GM18526 (cell line): ENCODE results near the gene ANKRD13A.
A peak's percentile ranks its signal among the peaks of the same experiment; 100 is the strongest.

Source experiments
- POLR2A ChIP-seq: IDR thresholded peaks from 3 replicates; pipeline ENCODE4 v1.6.1; 2011; ENCODE audit not compliant: insufficient read length; ENCODE audit errors: extremely low read depth

The ANKRD13A gene

DNA sequence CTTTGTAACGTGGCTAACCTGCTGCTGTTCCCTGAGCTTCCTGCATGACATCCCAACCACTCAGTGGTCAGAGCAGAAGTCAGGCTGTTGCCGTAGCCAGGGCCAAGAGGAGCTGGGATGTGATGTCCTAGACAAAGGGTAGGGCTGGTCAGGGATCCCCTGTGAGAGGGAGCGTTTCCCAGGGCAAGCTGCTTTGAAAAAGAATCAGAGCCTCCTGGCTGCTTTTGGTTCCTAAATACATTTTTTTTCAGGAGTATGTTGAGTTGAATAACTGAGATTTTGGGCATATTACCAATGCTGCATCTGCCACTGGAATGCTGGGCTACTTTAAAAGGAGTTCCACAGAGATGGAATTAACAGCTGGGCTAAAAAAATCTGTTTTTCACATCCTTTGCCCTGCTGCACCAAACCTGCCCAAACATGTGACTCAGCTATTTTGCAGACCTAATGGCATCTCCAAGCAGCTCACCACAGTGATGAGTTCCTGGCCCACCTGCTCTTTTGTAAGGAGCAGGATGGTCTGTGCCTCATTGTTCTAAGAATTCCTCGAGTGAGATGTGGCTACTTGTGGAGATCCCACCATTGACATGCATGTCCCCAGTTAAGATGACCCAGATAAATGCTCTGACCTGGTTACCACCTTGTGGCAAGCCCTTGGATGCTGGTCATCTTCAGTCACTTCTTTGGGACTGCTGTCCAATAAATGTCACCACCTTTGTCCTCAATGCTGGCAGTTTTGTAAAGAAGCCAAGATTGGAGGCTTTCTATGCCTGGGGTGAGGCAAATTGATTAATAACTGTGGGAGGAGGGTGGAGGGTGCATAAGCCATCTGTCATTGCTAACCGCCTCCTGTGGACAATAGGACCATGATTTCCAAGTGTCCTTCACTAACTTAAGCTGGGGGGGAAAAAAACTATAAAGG lies 24.1 kb downstream of the ANKRD13A start:
- no peak for TF ChIP-seq POLR2A

- no peak for TF ChIP-seq POLR2A
These were observed 24.8 kb downstream of the ANKRD13A start for GRCh38 chr12:110024051-110024450.

GRCh38 chr12:110028323-110028722 lies 29.1 kb downstream of the ANKRD13A start:
- no peak for TF ChIP-seq POLR2A

DNA sequence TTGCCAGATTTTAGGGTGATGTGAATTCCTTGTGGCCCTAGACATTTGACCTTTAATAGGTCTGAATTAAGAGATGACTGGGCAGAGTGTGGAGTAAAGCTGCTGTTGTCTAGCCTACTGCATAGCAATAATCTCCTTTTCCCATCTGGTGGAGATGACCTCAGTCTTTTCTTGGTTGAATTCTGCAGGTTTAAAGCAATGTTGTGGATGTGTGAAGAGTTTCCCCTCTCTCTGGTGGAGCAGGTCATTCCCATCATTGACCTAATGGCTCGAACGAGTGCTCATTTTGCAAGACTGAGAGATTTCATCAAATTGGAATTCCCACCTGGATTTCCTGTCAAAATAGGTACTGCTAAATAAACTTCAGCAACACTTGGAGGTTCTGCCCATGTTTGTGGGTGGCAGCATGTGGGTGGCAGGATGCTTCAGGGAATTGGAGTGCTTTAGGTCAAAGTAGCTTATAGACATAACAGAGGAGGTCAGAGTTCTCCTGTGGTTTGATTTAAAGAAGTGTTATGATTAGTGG lies 30.1 kb downstream of the ANKRD13A start:
- no peak for TF ChIP-seq POLR2A

- no peak for TF ChIP-seq POLR2A
These were observed 34.7 kb downstream of the ANKRD13A start for GRCh38 chr12:110033888-110034287.

- no peak for TF ChIP-seq POLR2A
These were observed 36.4 kb downstream of the ANKRD13A start for GRCh38 chr12:110035534-110036104.

GRCh38 chr12:110037315-110037714 lies 38.1 kb downstream of the ANKRD13A start:
- no peak for TF ChIP-seq POLR2A

GRCh38 chr12:110038741-110039084 lies 39.5 kb downstream of the ANKRD13A start:
- no peak for TF ChIP-seq POLR2A

DNA sequence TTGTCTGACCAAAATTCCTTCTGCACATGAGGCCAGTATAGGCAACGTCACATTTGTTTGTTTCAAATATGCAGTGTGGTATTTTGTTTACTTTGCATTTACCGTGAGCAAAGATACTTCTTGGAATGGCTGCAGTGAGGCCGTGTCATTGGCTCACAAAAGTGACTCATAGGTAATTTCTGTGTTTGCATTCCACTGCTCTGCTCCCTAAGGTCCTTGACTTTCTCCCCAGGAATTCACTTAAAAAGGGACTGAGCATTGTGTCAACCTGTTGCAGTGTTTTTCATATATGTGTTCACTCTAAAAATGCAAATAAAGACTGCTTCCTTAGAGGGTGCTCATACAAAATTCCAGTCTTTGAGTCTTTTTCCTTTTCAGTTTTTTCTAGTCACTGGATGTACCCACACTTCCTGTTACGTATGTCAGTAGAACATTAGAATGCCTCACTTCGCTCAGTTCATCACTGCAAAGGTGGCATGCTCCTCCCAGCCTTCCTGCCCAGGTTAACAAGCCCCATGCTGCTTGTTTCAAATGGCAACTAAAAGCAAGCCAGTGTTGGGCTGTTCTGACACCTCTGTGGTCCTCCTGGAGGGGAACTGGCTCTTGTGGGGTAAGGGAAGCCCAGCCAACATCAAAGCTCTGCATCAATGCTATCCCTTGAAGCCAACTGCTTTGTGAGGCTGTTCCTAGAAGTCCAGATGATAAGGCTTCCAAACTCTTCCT lies 40.0 kb downstream of the ANKRD13A start:
- no peak for TF ChIP-seq POLR2A

- TF ChIP-seq POLR2A = no peak
These were observed 43.0 kb downstream of the ANKRD13A start for GRCh38 chr12:110042264-110042663.

DNA sequence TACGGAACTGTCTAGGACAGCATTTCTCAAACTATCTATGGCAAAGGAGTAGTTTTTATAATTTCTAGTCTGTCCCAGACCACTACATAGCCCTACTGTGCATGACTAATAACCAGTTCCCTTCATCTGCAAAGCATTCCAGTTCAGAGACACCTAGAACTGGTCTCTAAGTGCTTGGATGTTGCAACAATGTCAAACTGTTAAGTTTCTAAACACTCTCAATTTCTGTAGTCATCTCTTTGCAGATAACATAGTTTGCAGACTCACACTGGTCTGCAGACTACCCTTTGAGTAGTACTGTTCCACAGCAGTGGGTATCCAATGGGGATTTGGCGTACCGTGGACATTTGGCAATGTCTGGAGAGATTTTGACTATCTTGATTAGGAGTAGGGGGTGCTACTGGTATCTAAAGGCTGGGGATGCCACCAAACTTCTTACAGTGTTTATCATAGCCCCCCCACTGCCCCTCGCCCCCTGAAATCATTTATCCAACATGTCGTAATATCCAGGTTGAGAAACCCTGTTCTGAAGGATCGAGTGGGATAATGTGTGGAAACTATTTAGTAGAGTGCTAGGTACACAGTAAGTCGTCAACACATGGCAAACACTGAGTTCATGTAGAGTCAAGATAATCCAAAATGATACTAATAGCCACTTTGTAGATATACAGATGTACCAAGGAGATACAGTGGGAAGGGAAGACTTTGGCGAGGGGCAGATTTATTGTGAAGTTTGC lies 47.4 kb downstream of the ANKRD13A start:
- TF ChIP-seq POLR2A = no peak

DNA sequence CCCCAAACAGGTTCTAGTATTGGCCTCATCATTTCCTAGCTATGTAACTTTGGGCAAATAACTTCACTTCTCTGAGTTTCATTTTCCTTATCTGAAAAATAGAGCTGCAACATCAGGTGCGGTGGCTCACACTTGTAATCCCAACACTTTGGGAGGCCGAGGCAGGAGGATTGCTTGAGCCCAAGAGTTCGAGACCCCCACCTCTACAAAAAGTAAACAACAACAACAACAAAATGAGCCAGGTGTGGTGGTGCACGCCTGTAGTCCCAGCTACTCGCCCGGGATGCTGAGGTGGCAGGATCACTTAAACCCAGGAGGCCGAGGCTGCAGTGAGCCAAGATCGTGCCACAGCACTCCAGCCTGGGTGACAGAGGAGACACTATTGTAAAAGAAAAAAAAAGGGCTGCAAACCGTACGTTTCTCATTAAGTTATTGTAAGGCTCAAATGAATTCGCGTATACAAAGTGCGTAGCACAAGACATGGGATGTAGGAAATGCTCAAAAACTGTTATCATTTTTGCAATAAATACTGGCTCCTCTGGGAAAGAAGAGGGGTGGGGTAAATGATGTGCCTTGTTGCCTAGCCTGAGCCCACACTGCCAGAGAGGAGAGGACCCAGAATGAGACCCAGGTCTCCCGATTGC lies 48.2 kb downstream of the ANKRD13A start:
- no peak for TF ChIP-seq POLR2A

DNA sequence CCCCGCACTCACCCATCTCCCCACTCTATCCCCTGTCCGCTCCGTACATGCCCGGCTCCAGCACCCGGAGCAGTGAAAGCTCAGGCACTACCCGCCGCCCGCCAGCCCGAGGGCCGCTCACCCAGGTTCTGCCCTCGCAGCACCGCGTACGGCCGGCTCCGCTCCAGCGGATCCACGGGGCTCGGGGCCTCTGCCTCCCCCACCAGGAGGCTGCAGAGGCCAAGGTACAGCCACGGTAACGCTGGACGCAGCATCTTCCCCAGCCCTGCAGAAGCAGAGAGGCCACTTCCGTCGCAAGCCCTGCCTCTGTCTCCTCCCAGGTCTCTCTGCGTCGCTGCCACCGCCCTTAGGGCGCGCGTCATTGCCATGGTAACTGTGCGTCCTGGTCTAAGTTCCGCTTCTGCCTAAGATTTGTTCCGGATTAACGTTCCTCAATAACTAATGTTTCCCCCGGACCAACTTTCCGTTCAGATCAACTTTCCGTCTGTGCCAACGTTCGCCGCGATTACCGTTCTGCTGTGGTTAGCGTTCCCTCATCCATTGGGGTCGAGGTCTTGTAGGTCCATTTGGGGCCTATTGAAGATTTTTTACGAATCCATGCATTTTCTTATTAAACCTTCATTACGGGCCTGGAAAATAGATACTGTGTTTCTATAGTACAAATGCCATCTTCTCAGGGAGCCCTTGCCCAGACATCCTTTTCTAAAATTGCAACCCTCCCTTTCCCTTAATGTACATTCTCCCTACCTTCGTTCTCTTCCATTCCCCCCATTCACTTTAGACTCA lies 49.2 kb downstream of the ANKRD13A start, which contains the start of gene C12orf76:
Gene C12orf76, minus strand, starts transcription at position 281 of the 786 bp plus-strand sequence. Its CDS starts 27 bp downstream, at position 254.
- peak; percentile 89 for TF ChIP-seq POLR2A

GRCh38 chr12:110050927-110051326 lies 51.7 kb downstream of the ANKRD13A start:
- TF ChIP-seq POLR2A = no peak
